GM12892 (cell line): ENCODE results near the gene SUCO.

Experiments used
- POLR2A ChIP-seq: IDR thresholded peaks from 2 replicates; pipeline ENCODE4 v1.6.1; 2011; ENCODE audit warnings: low read depth, low read length, control low read depth
- TAF1 ChIP-seq: IDR thresholded peaks from 2 replicates; pipeline ENCODE4 v1.6.1; 2011; ENCODE audit warnings: low read depth, mild to moderate bottlenecking, control low read depth, low read length, borderline replicate concordance

DNA sequence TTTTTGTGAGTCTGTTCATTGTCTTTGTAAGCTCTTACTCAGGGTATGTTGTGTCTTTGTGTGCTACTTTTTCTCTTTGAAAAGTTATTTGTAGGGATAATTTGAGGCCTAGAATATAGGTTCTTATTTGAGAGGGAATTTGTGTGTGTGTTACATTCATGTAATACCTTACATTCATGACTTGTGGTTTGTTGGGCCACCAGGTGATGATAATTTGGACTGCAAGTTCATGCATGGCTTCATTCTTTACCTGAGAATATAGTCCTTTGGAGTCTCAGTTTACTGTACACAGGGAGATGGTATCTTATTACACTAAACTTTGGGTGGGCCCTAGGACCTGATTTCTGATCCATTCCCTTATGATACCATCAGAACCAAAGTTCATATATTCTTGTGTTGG, 74.2 kb downstream of the SUCO start:
- TF ChIP-seq TAF1, result no peak
- TF ChIP-seq POLR2A, result no peak
